NCI-H226 (cell line): ENCODE results near the gene TREM2.
"Not testable (repeated sequence)": the region's sequence is repeated elsewhere in the genome, so short reads cannot be mapped to it uniquely, and the experiment has no call there.

ENCODE experiments used
- DNase-seq: peaks from one replicate; pipeline ENCODE4 v3.0.0-alpha.2; 2015

The TREM2 gene

GRCh38 chr6:41162687-41163418, at the start of gene TREM2:
TSS of gene TREM2 (minus strand) at chr6:41163116. CDS start at chr6:41163082, 34 bp downstream.
- no peak for DNase-seq

- DNase-seq = no peak
Measured at GRCh38 chr6:41209547-41210320, 46.8 kb upstream of the TREM2 start.

GRCh38 chr6:41208439-41209106, 45.7 kb upstream of the TREM2 start:
- no peak for DNase-seq

- DNase-seq = no peak
Measured at GRCh38 chr6:41204156-41204555, 41.2 kb upstream of the TREM2 start.

GRCh38 chr6:41201764-41202173, 38.9 kb upstream of the TREM2 start:
- DNase-seq = no peak

- DNase-seq = no peak
Measured at GRCh38 chr6:41200901-41201763, 38.2 kb upstream of the TREM2 start, which contains the start of gene TREML2. TSS of gene TREML2 (minus strand) at chr6:41201149. CDS start at chr6:41201008, 141 bp downstream.

GRCh38 chr6:41200296-41200900, 37.5 kb upstream of the TREM2 start:
- DNase-seq = no peak

GRCh38 chr6:41199552-41200246, 36.8 kb upstream of the TREM2 start:
- no peak for DNase-seq

GRCh38 chr6:41197234-41197633, 34.3 kb upstream of the TREM2 start:
- DNase-seq = no peak

GRCh38 chr6:41194386-41194785, 31.5 kb upstream of the TREM2 start:
- no peak for DNase-seq

- DNase-seq = no peak
Measured at GRCh38 chr6:41193884-41194283, 31.0 kb upstream of the TREM2 start.

GRCh38 chr6:41193171-41193734, 30.3 kb upstream of the TREM2 start:
- no peak for DNase-seq

GRCh38 chr6:41191569-41191968, 28.7 kb upstream of the TREM2 start:
- no peak for DNase-seq

GRCh38 chr6:41190791-41191190, 27.9 kb upstream of the TREM2 start:
- no peak for DNase-seq

- DNase-seq = no peak
Measured at GRCh38 chr6:41189967-41190366, 27.1 kb upstream of the TREM2 start.

GRCh38 chr6:41189046-41189445, 26.1 kb upstream of the TREM2 start:
- DNase-seq = not testable (repeated sequence)

GRCh38 chr6:41187924-41188886, 25.3 kb upstream of the TREM2 start:
- no peak for DNase-seq

GRCh38 chr6:41186031-41186562, 23.2 kb upstream of the TREM2 start:
- no peak for DNase-seq

- DNase-seq = no peak
Measured at GRCh38 chr6:41184761-41185160, 21.8 kb upstream of the TREM2 start.
